Fibroblast of lung (primary cell): ENCODE measurements around the gene KIRREL2.

Experiments
- EZH2 ChIP-seq: IDR thresholded peaks from 2 replicates; pipeline ENCODE4 v1.5.1; 2012; ENCODE audit warnings: low read length, control low read depth, mild to moderate bottlenecking; ENCODE audit errors: missing control alignments
- TF ChIP-seq, protein P1 (sequence below), 2 donors: IDR thresholded peaks in 1 of 2; conservative IDR thresholded peaks in 1 of 2; 1 replicate in 1 of 2; 2 replicates in 1 of 2; pipeline ENCODE4 v1.5.1; 2011 to 2012; ENCODE audit warnings: low read length in 2 of 2, control low read depth in 1 of 2, inconsistent platforms in 1 of 2, low read depth in 1 of 2, mild to moderate bottlenecking in 1 of 2

DNA sequence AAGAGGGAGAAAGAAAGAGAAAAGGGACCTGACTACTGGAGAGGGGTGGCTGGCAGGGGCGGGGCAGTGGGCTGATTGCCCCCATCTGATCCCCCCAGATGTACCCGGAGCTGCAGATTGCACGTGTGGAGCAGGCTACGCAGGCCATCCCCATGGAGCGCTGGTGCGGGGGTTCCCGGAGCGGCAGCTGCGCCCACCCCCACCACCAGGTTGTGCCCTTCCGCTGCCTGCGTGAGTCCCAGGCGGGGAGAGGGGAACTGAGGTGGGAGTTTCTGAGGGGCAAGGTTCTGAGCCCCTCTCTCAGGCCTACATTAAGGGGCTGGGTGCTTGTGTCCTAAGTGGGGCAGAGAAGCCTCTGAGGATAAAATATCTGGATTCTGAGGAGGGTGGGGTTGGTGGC, 14.1 kb downstream of the KIRREL2 start:
- TF ChIP-seq, protein P1, sequence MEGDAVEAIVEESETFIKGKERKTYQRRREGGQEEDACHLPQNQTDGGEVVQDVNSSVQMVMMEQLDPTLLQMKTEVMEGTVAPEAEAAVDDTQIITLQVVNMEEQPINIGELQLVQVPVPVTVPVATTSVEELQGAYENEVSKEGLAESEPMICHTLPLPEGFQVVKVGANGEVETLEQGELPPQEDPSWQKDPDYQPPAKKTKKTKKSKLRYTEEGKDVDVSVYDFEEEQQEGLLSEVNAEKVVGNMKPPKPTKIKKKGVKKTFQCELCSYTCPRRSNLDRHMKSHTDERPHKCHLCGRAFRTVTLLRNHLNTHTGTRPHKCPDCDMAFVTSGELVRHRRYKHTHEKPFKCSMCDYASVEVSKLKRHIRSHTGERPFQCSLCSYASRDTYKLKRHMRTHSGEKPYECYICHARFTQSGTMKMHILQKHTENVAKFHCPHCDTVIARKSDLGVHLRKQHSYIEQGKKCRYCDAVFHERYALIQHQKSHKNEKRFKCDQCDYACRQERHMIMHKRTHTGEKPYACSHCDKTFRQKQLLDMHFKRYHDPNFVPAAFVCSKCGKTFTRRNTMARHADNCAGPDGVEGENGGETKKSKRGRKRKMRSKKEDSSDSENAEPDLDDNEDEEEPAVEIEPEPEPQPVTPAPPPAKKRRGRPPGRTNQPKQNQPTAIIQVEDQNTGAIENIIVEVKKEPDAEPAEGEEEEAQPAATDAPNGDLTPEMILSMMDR (conservative IDR thresholded peaks at IDR 0.05 in 1 of 2, IDR thresholded peaks at IDR 0.05 in 1 of 2; ENCODE audit: low read depth in 1 of 2, low read length in 2 of 2), result no peak
- no peak for TF ChIP-seq EZH2
